NCI-H1105 (cell line): ENCODE data around the gene APBA3.

ENCODE experiments used
- DNase-seq: peaks from one replicate; lab custom pipeline; 2025; lab: John Stamatoyannopoulos, UW

APBA3 gene

DNA sequence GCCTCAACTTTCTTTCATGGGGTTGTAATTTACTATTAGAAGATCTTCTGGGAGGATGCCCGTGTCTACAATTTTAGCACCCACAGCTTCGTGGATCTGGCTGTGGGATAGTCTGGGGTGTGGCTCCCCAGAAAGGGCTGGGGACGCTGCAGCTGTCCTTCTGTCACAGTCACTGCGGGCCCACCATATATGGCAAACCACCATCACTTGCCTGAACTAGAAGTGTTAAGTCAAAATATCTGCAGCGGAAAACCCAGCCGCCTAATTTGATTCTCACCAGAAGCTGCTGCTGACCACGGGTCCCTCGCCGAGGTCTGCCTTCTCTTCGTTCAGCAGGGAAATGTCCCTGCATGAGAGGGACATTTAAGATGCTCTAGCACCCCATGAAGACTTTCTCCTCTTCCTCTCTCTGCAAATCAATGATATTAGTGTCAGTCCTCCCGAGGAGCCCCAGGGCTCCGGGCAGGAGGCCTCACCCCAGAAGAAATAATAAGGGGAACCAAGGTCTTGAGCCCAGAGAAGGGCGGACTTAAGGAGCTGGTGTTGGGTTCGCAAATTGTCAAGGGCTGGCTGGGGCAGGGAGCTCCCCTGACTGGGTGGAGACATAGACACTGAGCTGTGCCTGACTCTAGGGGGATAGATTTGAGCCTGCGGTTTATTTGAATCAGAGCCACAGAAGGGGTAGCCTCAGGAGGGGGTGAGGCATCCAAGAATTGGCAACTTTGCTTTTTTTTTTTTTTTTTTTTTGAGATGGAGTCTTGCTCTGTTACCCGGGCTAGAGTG lies 27.7 kb upstream of the APBA3 start:
- DNase-seq = no peak

DNA sequence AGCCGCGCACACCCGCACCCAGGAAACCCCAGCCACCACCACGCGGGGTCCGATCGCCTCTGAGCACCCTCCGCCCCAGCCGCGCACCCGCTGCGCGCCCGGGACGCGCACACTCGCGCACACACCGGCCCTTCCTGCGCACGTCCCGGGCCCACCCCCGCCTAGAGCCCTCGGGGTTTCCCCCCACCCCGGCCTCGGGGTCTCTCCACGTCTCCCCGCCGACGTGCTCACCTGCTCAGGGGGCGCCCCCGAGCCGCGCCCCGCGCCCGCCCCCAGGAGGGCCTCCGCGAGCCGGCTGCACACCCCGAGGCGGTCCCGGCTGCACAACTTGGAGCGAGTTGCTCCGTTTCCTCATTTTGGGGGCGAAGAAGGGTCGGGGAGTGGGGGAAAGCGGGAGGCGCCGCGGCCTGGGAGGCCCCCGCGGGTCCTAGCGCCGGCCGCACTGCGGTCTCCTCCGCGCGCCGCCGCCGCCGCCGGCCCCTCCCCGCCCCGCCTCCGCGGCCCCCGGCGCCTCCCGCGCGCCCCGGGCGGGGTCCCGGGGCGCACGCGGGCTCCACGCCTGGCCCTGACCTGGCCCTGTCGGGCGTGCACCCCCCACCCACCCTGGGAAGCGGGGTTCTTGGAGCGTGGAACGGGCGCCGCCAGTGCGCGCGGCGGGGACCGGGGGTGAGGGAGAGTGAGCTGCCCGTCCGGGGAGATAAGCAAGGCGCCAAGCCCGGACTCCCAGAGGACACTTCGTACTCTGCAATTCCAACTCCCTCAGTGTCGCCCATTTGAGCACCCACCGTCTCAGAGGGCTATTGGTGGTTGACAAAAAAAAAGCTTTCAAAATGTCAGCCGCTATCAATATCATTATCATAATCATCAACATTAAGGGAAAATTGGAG lies 24.7 kb upstream of the APBA3 start, which contains the start of gene MATK:
MATK (minus strand) TSS at position 444 of the 887 bp plus-strand sequence. CDS start 1,246 bp downstream, outside the sequence.
- DNase-seq = no peak

GRCh38 chr19:3785451-3785937 lies 24.0 kb upstream of the APBA3 start:
- DNase-seq = no peak

DNA sequence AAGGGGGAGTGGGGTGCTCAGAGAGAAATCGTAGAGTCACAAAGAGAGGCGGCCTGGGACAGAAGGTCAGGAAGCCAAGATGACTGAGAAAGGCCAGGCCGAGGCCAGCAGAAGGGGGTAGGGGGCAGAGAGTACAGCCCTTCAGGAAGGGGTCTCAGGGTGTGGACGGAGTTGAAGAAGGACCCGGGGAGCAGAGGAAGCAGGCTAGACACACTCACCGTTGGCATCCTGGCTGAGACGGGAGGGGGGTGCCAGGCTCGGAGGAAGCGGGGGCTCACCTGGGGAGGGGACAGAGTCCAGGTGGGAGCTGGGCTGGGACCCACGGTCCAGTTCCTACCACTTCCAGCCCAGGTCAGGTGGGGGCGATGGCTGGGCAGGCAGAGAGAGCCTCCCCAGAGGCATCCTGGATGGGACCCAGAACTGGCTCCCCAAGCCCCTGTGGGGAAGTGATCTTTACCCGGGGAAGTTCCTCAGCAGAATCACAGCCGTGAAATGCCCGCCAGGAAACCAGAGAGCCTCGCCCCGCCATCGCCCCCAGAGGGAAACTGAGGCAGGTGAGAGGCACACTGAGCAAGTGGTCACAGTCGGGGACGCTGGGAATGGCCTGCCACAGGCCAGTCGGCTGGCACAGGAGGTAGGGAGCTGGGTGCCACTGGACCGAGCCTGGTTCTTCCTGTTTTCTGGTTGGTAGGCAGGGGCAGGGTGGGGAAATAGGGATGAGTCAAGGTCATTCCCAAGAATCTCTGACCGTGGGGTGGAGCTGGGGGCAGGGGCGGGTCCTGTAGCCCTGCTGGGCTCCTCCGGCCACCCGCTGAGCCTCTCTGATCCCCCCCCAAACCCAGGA lies 23.3 kb upstream of the APBA3 start:
- no peak for DNase-seq

DNA sequence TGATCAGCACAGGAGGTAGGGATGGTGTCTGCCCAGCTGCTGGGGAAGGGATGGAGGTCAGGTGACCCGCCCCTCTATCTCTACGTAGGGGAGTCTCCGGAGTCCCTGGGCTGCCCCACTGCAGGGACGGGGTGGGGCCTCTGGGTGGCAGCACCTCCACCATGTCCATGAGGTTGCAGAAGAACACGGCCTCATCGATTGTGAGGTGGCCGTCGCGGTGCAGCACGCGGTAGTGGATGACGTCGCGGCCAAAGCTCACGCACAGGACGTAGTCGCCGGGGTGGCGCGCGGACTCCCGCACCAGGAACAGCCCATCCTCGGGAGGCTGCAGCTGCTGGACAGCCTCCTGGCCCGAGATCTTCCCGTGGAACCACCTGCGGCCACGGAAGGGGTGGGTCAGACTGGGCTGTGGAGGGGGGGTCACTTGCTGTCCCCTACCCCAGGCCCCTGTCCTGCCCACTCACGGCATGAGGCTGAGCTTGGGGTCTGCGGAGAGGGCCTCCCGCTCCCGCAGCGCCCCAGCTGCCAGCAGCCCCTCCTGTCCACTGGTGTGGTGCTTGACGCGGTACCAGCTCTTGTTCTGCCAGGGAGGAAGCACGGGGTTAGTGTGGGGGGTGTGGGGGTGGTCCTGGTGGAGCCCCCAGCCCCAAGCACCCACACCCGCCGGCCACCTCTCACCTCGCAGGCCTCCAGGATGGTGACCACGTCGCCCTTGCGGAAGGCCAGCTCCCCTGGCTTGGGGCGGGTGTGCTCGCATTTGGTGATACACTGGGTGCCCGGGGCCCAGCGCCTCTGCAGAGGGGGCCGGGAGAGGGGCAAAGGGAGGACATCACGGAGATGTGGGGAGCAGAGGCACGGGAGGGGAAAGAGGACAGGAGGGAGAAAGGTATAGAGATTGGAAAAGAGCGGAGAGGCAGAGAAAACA lies 22.4 kb upstream of the APBA3 start:
- DNase-seq = no peak

- no peak for DNase-seq
Measured at GRCh38 chr19:3782903-3783302, 21.4 kb upstream of the APBA3 start.

- DNase-seq = no peak
Measured at GRCh38 chr19:3782330-3782729, 20.8 kb upstream of the APBA3 start.

DNA sequence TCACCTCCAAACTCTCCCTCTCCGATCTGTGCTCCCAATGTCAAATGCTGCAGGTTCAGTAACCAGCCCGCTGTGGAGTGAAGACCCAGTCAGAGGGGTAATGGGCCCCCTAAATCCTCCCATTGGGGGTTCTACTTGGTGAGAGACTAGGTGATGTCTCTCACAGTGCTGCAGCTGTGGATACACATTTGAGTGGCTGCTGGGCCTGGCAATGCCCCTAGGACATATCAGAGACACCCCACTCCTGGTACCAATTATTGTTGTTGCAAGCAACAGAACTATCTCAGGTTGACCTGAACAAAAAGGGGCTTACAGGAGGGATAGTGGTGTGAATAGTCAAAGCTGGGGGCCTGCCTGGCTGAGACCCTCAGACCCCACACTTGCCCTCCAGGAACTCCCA lies 20.1 kb upstream of the APBA3 start:
- no peak for DNase-seq

DNA sequence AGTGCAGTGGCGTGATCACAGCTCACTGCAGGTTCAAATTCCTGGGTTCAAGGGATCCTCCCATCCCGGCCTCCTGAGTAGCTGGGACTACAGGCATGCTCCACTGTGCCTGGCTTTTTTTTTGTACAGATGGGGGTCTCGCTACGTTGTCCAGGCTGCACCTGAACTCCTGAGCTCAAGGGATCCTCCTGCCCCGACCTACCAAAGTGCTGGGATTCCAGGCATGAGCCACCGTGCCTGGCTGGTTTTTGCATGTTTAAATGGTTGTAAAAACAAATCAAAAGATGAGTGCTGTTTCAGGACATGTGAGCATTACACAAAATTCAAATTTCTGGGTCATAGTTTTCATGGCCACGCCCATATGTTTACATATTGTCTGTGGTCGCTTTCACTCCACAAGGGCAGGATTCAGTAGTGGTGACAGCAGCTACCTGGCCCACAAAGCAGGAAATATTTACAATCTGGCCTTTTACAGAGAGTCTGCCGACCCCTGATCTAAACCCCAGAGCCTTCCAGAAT lies 19.4 kb upstream of the APBA3 start:
- no peak for DNase-seq

GRCh38 chr19:3778899-3779723 lies 17.6 kb upstream of the APBA3 start:
- no peak for DNase-seq

DNA sequence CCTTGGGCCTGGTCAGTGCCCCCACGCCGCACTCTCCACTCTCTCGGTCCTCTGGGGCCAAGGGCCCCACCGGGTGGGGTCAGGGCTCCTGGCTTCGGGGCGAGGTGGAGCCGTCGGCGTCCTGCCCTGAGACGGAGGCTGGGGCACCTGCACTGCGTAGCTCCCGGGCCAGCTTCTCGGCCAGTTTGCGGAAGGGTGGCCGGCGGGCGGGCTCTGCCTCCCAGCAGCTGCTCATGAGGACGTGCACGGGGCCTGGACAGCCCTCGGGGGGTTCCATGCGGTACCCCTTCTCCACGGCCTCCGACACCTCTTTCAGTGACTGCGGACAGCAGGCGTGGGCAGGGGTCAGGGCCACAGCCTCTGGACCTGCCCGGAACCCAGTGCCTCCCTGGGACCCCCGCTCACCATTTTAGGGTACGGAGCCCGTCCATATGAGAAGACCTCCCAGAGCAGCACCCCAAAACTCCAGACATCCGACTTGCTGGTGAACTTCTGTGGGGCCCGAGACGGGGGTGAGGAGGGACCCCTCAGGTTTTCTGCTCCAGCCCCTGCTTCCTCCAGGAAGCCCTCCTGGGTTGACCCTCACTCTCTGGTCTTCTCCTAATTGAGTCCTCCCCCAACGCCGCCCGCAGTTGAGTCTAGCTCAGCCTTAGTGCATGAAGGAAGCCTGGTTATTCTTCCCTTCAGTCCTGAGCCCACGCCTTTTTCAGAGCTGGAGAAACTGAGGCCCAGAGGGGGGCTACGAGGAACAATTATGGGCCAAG lies 16.8 kb upstream of the APBA3 start:
- no peak for DNase-seq

- DNase-seq = no peak
Measured at GRCh38 chr19:3776479-3777040, 15.1 kb upstream of the APBA3 start.

- no peak for DNase-seq
Measured at GRCh38 chr19:3775831-3776230, 14.3 kb upstream of the APBA3 start.

- DNase-seq = no peak
Measured at GRCh38 chr19:3775374-3775711, 13.9 kb upstream of the APBA3 start.

DNA sequence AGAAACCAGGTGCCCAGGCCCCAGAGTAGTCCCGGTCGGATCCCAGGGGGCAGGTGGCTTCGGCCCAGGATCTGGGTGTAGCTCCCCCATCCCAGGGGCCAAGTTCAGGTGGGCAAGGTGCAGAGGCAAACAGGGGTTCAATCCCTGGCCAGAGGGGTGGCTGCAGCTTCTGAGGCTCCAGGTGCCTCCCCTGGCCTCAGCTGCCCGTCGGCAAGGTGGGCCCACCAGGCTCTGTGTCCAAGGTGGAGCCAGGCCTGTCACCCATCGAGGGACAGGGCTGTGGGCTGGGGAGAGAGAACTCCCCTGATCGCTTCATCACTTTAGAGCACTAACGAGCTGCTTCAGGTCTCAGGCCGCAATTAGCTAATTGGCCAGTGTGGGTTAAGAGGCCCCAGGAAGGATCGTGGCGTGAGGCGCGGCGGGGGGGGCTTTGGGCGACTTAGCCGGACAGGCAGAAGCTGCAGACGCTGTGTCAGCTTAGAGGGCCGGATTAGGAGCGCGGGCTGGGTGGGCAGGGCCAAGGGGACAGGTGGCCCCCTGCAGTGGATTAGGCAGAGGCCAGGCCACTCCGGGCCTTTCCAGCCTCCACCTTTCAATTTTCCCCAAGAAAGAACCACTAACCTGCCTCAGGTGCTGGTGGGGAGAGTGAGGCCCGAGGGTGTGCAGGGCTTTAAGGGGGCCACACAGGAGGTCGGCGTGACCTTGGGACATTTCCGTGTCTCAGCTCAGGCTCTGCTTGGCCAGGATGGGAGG lies 13.3 kb upstream of the APBA3 start:
- no peak for DNase-seq

DNA sequence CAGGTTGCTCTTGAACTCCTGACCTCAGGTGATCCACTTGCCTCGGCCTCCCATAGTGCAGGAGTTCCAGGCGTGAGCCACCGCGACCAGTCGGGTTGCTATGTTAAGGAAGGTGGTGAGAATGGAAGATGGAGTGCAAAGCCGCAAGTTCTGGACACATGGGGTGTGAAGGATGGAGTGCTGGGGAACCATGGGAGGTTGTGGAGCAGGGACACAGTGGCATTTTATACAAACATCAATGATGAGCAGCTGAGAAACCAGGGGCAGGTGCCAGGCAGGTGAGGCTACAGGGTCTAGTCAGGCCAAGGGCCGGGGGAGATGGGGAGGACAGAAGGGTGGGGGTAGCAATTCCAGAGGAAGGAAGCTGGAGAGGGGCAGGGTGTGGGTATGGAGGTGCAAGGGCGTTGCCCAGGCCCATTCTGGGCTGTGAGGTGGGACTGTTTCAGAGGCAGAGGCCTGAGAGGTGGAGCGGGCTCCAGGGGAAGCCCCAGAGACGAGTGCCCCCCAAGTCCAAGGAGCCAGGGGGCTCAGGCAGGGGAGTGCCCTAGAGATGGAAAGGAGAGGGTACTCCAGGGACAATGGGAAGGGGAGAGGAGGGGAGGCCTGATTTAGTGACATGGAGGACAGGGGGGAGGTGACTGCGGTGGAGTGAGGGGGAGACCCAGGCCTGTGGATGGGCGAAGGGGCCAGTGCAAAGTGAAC lies 12.5 kb upstream of the APBA3 start:
- DNase-seq = no peak

DNA sequence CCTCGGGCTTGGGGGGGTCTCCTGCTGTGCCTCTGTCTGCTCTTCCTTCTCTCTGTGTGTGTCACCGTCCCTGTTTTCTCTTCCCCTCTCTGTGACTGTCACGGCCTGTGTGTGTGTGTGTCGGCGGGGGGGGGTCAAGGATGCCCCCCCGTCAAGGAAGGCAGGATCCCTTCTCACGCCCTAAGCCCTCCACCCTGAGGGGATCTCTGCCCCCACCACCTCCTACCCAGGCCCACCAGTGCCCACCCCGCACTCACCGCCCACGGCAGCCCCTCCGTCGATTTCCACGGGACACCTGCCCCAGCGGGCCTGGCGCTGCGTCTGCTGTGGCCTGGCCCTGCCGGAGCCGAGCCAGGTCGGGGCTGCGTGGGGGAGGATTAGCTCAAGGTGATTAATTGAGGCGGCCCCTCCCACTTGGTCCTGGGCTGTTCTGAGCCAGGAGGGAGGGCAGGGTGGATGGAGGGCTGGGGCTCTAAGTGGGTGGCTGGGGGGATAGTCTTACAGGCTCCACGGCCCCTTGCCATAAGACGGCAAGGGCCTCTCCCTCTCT lies 10.5 kb upstream of the APBA3 start, which contains the start of gene RAX2:
RAX2 (minus strand) TSS at position 323 of the 550 bp plus-strand sequence. CDS start 486 bp downstream, outside the sequence.
- no peak for DNase-seq
